Neural progenitor cell (in vitro differentiated cells): ENCODE results near the gene SYCE1L.

Experiments
- EZH2 ChIP-seq: fragments of 200-600 bp; sonication (generic); IDR thresholded peaks from 2 replicates; pipeline ENCODE4 v1.6.1; 2017; ENCODE audit warnings: antibody characterized with exemption, mild to moderate bottlenecking, moderate library complexity
- TF ChIP-seq, protein P1 (sequence below): fragments of 200-600 bp; sonication (generic); IDR thresholded peaks from 2 replicates; pipeline ENCODE4 v1.5.1; 2017; ENCODE audit warnings: antibody characterized with exemption, mild to moderate bottlenecking

DNA sequence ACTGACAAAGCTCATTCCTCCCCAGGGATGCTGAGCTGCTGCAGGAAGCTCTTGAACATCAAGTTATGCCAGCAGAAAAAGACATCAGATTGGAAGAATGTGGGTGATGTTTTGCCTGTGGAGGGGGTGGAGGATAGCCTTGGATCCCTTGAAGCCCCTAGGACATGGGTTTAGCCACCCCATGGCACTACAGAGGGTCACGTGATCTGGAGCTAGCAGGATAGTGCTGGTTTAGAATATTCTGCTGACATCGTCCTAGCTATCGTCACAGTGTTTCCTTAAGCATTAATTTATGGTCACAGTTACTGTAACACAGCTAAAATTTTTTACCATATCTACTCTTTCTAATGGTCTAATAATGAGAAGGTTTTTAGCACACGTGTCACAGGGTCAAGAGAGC is 28.4 kb upstream of the SYCE1L start:
- TF ChIP-seq, protein P1, sequence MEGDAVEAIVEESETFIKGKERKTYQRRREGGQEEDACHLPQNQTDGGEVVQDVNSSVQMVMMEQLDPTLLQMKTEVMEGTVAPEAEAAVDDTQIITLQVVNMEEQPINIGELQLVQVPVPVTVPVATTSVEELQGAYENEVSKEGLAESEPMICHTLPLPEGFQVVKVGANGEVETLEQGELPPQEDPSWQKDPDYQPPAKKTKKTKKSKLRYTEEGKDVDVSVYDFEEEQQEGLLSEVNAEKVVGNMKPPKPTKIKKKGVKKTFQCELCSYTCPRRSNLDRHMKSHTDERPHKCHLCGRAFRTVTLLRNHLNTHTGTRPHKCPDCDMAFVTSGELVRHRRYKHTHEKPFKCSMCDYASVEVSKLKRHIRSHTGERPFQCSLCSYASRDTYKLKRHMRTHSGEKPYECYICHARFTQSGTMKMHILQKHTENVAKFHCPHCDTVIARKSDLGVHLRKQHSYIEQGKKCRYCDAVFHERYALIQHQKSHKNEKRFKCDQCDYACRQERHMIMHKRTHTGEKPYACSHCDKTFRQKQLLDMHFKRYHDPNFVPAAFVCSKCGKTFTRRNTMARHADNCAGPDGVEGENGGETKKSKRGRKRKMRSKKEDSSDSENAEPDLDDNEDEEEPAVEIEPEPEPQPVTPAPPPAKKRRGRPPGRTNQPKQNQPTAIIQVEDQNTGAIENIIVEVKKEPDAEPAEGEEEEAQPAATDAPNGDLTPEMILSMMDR = no peak
- no peak for TF ChIP-seq EZH2
